PC-3 (cell line): Measurements from ENCODE around the gene AKAP5.

Experiments
- EZH2 ChIP-seq: fragments of 300-600 bp; sonication (generic); IDR thresholded peaks from one replicate; pipeline ENCODE4 v1.6.1; 2017; ENCODE audit warnings: antibody characterized with exemption, mild to moderate bottlenecking, low read length; ENCODE audit not compliant: unreplicated experiment
- TF ChIP-seq, protein P1 (sequence below): fragments of 300-600 bp; sonication (generic); conservative IDR thresholded peaks from 2 replicates; pipeline ENCODE4 v1.5.1; 2017; ENCODE audit warnings: antibody characterized with exemption, low read depth, mild to moderate bottlenecking, low read length

DNA sequence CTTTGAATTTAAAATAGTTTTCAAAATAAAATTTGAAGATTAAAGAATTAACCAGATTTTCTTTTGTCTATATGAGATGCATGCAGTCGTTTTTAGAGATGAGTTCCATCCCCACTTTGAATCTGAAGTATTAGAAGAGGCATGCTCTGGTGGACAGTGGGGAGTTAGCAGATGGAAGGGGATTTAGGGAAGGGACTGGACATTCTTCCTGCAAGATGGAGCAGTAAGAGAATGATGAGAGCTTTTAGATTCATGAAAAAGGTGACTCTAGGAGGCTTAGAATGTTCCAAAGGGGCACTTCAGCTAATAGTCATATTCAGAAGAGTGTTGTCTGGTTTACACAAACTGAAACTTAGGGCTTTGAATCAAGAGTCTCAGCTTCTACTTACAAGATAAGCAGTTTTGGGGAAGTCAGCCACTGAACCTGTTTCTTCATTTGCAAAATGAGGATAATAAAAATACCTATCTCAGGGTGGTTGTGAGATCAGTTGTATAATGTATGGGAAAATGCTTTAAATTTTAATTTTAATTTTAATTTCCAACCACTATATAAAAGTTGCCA lies 43.0 kb downstream of the AKAP5 start:
- TF ChIP-seq, protein P1, sequence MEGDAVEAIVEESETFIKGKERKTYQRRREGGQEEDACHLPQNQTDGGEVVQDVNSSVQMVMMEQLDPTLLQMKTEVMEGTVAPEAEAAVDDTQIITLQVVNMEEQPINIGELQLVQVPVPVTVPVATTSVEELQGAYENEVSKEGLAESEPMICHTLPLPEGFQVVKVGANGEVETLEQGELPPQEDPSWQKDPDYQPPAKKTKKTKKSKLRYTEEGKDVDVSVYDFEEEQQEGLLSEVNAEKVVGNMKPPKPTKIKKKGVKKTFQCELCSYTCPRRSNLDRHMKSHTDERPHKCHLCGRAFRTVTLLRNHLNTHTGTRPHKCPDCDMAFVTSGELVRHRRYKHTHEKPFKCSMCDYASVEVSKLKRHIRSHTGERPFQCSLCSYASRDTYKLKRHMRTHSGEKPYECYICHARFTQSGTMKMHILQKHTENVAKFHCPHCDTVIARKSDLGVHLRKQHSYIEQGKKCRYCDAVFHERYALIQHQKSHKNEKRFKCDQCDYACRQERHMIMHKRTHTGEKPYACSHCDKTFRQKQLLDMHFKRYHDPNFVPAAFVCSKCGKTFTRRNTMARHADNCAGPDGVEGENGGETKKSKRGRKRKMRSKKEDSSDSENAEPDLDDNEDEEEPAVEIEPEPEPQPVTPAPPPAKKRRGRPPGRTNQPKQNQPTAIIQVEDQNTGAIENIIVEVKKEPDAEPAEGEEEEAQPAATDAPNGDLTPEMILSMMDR, result no peak
- TF ChIP-seq EZH2, result no peak
